ENCODE data around the gene C10orf71. TPM values are rescaled to one million over a fixed set of nuclear protein-coding genes. Genes with fewer than 3 reads are reported as not detected.

The C10orf71 gene
- total RNA-seq, 1 donor, result not detected

DNA sequence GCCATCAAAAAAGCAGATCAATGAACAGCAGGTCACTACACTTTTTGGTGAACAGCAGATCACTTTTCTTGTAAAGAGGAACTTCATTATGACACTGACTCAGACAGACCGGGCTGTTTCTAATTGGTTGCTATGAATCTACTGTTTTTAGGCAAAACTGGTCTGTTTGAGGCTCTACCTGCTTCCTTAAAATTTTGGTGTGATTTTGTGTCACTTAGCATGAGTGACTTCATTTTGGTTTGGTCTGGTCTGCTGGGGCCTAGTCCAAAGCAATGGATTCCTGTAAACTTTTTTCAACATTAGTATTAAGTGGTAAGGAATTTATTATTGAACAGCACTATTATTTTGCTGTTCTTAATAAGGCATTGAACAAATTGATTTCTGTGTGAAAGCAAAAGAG, 41.8 kb upstream of the C10orf71 start:
- no peak overlapping the region for H3K4me3 ChIP-seq (ENCODE audit: low read depth, low read length)
- DNase-seq (ENCODE audit: low read depth), result no peak
- TF ChIP-seq, protein P1, sequence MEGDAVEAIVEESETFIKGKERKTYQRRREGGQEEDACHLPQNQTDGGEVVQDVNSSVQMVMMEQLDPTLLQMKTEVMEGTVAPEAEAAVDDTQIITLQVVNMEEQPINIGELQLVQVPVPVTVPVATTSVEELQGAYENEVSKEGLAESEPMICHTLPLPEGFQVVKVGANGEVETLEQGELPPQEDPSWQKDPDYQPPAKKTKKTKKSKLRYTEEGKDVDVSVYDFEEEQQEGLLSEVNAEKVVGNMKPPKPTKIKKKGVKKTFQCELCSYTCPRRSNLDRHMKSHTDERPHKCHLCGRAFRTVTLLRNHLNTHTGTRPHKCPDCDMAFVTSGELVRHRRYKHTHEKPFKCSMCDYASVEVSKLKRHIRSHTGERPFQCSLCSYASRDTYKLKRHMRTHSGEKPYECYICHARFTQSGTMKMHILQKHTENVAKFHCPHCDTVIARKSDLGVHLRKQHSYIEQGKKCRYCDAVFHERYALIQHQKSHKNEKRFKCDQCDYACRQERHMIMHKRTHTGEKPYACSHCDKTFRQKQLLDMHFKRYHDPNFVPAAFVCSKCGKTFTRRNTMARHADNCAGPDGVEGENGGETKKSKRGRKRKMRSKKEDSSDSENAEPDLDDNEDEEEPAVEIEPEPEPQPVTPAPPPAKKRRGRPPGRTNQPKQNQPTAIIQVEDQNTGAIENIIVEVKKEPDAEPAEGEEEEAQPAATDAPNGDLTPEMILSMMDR (IDR thresholded peaks at IDR 0.05; ENCODE audit: insufficient read depth, low read depth, low read length), result no peak

DNA sequence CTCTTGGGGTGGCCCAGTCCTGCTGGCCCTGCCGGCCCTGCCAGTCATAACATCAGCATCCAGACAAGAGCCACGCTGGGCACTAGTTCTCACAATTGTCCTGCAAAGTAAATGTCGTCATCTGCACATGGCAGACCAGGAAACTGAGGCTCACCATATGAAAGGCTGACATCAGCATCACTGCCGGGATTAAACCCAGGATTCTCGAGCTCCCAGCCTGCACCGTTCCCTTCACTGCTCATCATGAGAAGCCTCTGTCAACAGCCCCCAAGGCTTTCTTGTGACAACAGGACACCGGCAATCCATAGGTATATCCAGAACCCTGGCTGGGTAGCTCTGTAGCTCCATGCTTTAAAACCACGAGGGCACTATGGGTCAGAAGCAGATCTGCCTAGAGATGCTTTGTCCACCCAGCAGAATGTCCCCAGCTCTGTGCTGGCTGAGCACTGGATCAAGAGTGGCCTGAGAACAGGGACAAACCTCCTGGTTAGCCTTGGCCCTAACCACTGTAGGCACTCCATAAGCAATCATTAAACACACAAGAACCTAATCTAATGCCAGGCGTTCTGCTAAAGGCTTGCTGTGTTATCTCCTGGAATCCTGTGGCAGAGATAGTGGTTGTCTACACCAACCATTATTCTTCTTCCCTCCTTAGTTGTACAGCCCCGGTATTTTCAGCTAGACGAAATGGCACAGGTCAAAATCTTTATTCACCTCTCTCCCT, 41.2 kb upstream of the C10orf71 start:
- TF ChIP-seq, protein P1 (IDR thresholded peaks at IDR 0.05; ENCODE audit: insufficient read depth, low read depth, low read length), result no peak
- H3K4me3 ChIP-seq (ENCODE audit: low read depth, low read length), result no peak overlapping the region
- no peak for DNase-seq (ENCODE audit: low read depth)

DNA sequence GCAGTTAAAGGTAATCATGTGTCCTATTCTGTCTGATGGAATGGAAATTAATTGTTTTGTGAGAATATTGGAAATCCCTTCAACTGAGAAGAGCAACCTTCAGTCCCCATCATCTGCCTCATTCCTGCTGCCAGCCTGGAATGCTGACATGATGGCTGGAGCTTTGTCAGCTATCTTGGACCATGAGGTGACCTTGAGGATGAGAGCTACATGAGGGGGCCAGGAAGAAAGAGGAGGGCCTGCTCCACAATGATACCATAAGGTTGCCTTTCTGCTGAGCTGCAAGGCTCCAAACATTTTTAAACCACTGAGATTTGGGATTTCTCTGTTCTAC, 40.7 kb upstream of the C10orf71 start:
- H3K4me3 ChIP-seq (ENCODE audit: low read depth, low read length), result no peak overlapping the region
- TF ChIP-seq, protein P1 (IDR thresholded peaks at IDR 0.05; ENCODE audit: insufficient read depth, low read depth, low read length), result no peak
- no peak for DNase-seq (ENCODE audit: low read depth)

DNA sequence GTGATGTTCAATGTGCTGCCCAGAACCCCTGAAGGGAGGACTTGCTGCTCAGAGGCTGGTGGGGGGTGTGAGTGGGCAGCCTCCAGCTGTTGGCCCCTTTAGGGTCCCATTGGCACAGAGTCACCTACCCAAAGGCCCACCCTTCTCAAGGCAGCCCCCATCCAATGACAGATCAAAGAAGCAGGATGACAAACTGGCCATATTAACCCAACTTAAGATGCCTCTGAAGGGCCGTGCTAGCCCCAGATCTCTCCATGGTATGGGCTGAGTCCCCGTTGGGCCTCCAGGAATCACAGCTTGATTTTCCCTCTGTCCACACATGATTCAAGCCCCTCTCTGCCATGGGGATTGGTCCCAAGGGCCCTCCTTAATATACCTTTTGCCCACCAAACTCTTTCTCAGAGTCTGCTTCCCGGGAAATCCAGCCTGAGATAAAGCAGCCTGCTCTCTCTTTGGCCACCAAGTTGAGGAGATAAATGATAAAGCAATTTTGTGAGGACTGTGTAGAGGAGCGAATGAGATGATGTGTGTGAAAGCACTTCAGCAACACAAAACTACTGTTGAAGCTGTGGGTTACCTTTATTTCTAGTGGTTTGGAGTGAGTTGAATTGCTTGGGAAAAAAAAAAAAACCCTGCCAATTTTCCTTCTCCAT, 38.2 kb upstream of the C10orf71 start:
- DNase-seq (ENCODE audit: low read depth), result no peak
- TF ChIP-seq, protein P1 (IDR thresholded peaks at IDR 0.05; ENCODE audit: insufficient read depth, low read depth, low read length), result no peak
- no peak overlapping the region for H3K4me3 ChIP-seq (ENCODE audit: low read depth, low read length)

DNA sequence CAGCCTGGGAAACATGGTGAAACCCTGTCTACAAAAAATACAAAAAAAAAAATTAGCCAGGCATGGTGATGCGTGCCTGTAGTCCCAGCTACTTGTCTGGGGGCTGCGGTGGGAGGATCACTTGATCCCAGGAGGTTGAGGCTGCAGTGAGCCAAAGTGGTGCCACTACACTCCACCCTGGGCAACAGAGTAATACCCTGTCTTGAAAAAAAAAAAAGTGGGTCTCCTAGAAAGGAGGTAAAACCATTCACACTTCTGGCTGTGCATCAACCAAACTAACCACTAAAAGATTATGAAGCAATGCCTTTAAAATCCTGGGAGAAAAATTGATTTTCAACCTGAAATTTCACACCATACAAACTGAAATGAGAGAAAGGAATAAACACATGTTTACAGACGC, 35.4 kb upstream of the C10orf71 start:
- no peak overlapping the region for H3K4me3 ChIP-seq (ENCODE audit: low read depth, low read length)
- no peak for DNase-seq (ENCODE audit: low read depth)
- TF ChIP-seq, protein P1 (IDR thresholded peaks at IDR 0.05; ENCODE audit: insufficient read depth, low read depth, low read length), result no peak

DNA sequence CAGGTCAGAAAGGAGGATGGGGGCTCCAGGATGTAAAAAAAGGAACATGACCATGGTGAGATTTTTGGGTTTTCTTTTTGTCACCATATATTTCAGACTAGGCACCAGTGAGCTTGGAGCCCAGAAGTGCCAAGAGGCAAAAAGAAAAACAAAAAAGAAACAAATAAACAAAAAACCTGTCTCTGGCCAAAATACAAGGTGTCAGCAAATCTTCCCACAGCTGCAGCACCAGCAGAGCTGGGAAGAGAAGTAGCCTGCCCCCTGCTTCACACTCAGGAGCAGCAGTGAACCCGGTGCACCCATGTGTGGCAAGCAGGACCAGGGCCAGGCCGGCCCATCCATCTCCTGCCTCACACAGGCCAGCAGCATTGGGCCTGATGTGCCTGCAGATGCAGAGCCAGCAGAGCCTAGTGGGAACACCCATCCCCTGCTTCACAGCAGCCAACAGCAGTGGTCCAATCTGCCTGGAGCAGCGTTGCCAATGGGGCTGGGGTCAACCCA, 34.7 kb upstream of the C10orf71 start:
- no peak overlapping the region for H3K4me3 ChIP-seq (ENCODE audit: low read depth, low read length)
- no peak for DNase-seq (ENCODE audit: low read depth)
- TF ChIP-seq, protein P1 (IDR thresholded peaks at IDR 0.05; ENCODE audit: insufficient read depth, low read depth, low read length), result no peak

Data from fibroblast of villous mesenchyme (primary cell).